GM12892 (cell line): ENCODE results near the gene C20orf173.
"Not testable (repeated sequence)": the region's sequence is repeated elsewhere in the genome, so short reads cannot be mapped to it uniquely, and the experiment has no call there.

ENCODE experiments used
- DNase-seq: peaks from one replicate; pipeline ENCODE4 v3.0.0; 2011; ENCODE audit not compliant: insufficient read length
- FAIRE-seq: peaks from 2 replicates; lab custom pipeline; 2011; peaks lifted over from hg19 to GRCh38; lab: Jason Lieb, UNC
- POLR2A ChIP-seq: IDR thresholded peaks from 2 replicates; pipeline ENCODE4 v1.6.1; 2011; ENCODE audit warnings: low read depth, low read length, control low read depth
- POLR2AphosphoS5 ChIP-seq: IDR thresholded peaks from 2 replicates; pipeline ENCODE4 v1.6.1; 2011; ENCODE audit warnings: low read depth, low read length, control low read depth
- TAF1 ChIP-seq: IDR thresholded peaks from 2 replicates; pipeline ENCODE4 v1.6.1; 2011; ENCODE audit warnings: low read depth, mild to moderate bottlenecking, control low read depth, low read length, borderline replicate concordance

Gene C20orf173

GRCh38 chr20:35542990-35543389 is 13.5 kb upstream of the C20orf173 start:
- DNase-seq (no peak), FAIRE-seq (peak; percentile 30)
- TF ChIP-seq POLR2A (no peak), TAF1 (no peak), POLR2AphosphoS5 (no peak)

GRCh38 chr20:35541783-35542662 is 12.6 kb upstream of the C20orf173 start, which contains the start of gene ERGIC3:
Gene ERGIC3, plus strand, starts transcription at chr20:35542078. Its CDS starts 20 bp downstream, at chr20:35542098.
- TF ChIP-seq TAF1 (no peak), POLR2A (peak; percentile 71; the same call in 1 of the 2 replicates), POLR2AphosphoS5 (peak; percentile 52; the same call in 1 of the 2 replicates)
- DNase-seq (peak; percentile 91), FAIRE-seq (peak; percentile 97)

GRCh38 chr20:35541118-35541782 is 11.8 kb upstream of the C20orf173 start:
- no peak for TF ChIP-seq POLR2A
- TF ChIP-seq TAF1, result no peak
- no peak for TF ChIP-seq POLR2AphosphoS5
- no peak for DNase-seq
- FAIRE-seq, result no peak

GRCh38 chr20:35539756-35540212 is 10.3 kb upstream of the C20orf173 start:
- FAIRE-seq, result peak; percentile 60

GRCh38 chr20:35527122-35527769 is 2.2 kb downstream of the C20orf173 start:
- DNase-seq, result no peak
- FAIRE-seq, result no peak
- no peak for TF ChIP-seq TAF1
- no peak for TF ChIP-seq POLR2A
- TF ChIP-seq POLR2AphosphoS5, result no peak

More at GRCh38 chr20:35539756-35540212, 10.3 kb upstream of the C20orf173 start:
- TF ChIP-seq POLR2A (peak; percentile 19; the same call in 1 of the 2 replicates), POLR2AphosphoS5 (no peak)
- DNase-seq, result no peak

GRCh38 chr20:35525639-35526038 is 3.8 kb downstream of the C20orf173 start:
- TF ChIP-seq POLR2AphosphoS5, result no peak
- TF ChIP-seq TAF1, result no peak
- no peak for TF ChIP-seq POLR2A
- FAIRE-seq, result no peak
- no peak for DNase-seq

- DNase-seq, result peak; percentile 45
- FAIRE-seq, result peak; percentile 21
- TF ChIP-seq POLR2A (no peak), TAF1 (no peak), POLR2AphosphoS5 (no peak)
Measured at GRCh38 chr20:35523298-35523888, 6.1 kb downstream of the C20orf173 start.

GRCh38 chr20:35518955-35519354 is 10.5 kb downstream of the C20orf173 start:
- no peak for FAIRE-seq
- DNase-seq, result no peak

GRCh38 chr20:35517767-35518166 is 11.7 kb downstream of the C20orf173 start:
- DNase-seq, FAIRE-seq: not testable (repeated sequence)

More at GRCh38 chr20:35518955-35519354, 10.5 kb downstream of the C20orf173 start:
- TF ChIP-seq POLR2A (no peak), TAF1 (no peak), POLR2AphosphoS5 (no peak)

GRCh38 chr20:35517125-35517524 is 12.3 kb downstream of the C20orf173 start:
- FAIRE-seq, result no peak
- DNase-seq, result no peak
- TF ChIP-seq TAF1, result no peak
- TF ChIP-seq POLR2AphosphoS5, result no peak
- no peak for TF ChIP-seq POLR2A

- DNase-seq, result no peak
- no peak for FAIRE-seq
- TF ChIP-seq TAF1, result no peak
- TF ChIP-seq POLR2A, result no peak
- no peak for TF ChIP-seq POLR2AphosphoS5
Measured at GRCh38 chr20:35515949-35516645, 13.4 kb downstream of the C20orf173 start.
